Fibroblast of mammary gland (primary cell): ENCODE results near the gene MAPK11.

Experiments
- DNase-seq: peaks from one replicate; pipeline ENCODE4 v3.0.0-alpha.2; 2010; ENCODE audit warnings: low read depth
- H3K4me3 ChIP-seq: 2 replicates; pipeline ENCODE4 v1.5.1; 2011; ENCODE audit warnings: low read depth, mild to moderate bottlenecking, low read length, moderate library complexity; ENCODE audit not compliant: control insufficient read depth
- CTCF ChIP-seq: conservative IDR thresholded peaks from 2 replicates; pipeline ENCODE4 v1.5.1; 2011; ENCODE audit warnings: low read depth, low read length, inconsistent platforms; ENCODE audit not compliant: control insufficient read depth, insufficient read depth

The MAPK11 gene

GRCh38 chr22:50312371-50312770 is 42.2 kb upstream of the MAPK11 start:
- H3K4me3 ChIP-seq = no peak overlapping the region
- no peak for TF ChIP-seq CTCF
- no peak for DNase-seq

GRCh38 chr22:50311606-50312351 is 41.6 kb upstream of the MAPK11 start:
- no peak for DNase-seq
- no peak overlapping the region for H3K4me3 ChIP-seq
- no peak for TF ChIP-seq CTCF

GRCh38 chr22:50310949-50311444 is 40.8 kb upstream of the MAPK11 start:
- DNase-seq = no peak
- no peak overlapping the region for H3K4me3 ChIP-seq
- no peak for TF ChIP-seq CTCF

GRCh38 chr22:50310031-50310722 is 40.0 kb upstream of the MAPK11 start:
- no peak for DNase-seq
- H3K4me3 ChIP-seq = no peak overlapping the region

GRCh38 chr22:50309601-50309991 is 39.4 kb upstream of the MAPK11 start:
- DNase-seq = no peak
- TF ChIP-seq CTCF = no peak
- H3K4me3 ChIP-seq = no peak overlapping the region

More at GRCh38 chr22:50310031-50310722, 40.0 kb upstream of the MAPK11 start:
- TF ChIP-seq CTCF = no peak

- H3K4me3 ChIP-seq = no peak overlapping the region
- no peak for DNase-seq
These were observed 38.9 kb upstream of the MAPK11 start for GRCh38 chr22:50308986-50309600.

More at GRCh38 chr22:50308986-50309600, 38.9 kb upstream of the MAPK11 start:
- TF ChIP-seq CTCF = no peak
